ENCODE measurements around the gene VWCE.
"Not testable (repeated sequence)": the region's sequence is repeated elsewhere in the genome, so short reads cannot be mapped to it uniquely, and the experiment has no call there.

- not testable (repeated sequence) for TF ChIP-seq CSDC2 (CRISPR knock-in tag; IDR thresholded peaks at IDR 0.05); ZFP30 (CRISPR knock-in tag; IDR thresholded peaks at IDR 0.05); ZC3H10 (CRISPR knock-in tag; IDR thresholded peaks at IDR 0.05); PATZ1 (CRISPR knock-in tag; IDR thresholded peaks at IDR 0.05; ENCODE audit: borderline replicate concordance)
Observed at GRCh38 chr11:61245284-61245964, 49.7 kb downstream of the VWCE start.
